ENCODE measurements around the gene PCDHGA9.
"Not testable (repeated sequence)": the region's sequence is repeated elsewhere in the genome, so short reads cannot be mapped to it uniquely, and the experiment has no call there.

The PCDHGA9 gene

DNA sequence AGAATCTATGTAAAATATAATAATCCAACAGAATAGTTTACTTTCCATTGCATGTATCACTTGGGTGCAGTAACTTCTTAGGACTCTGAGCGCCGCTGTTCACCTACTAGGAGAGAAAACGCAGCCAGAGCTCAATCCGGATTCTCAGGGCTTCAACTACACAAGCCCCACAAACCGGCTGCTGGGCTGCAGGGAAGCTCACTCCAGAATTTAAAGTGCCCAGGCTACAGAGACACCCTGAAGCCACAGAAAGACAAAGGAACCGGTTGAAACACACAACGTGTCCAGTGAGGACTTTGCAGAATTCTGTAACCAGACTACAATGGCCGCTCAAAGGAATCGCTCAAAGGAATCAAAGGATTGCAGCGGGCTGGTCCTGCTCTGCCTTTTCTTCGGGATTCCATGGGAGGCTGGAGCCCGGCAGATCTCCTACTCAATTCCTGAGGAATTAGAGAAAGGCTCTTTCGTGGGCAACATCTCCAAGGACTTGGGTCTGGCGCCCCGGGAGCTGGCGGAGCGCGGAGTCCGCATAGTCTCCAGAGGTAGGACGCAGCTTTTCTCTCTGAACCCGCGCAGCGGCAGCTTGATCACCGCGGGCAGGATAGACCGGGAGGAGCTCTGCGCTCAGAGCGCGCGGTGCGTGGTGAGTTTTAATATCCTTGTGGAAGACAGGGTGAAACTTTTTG is 10.4 kb downstream of the PCDHGA9 start, which contains the start of gene PCDHGA10:
TSS of gene PCDHGA10 (plus strand) at position 134 of the 686 bp plus-strand sequence. CDS start at position 323, 189 bp downstream.
- H3K79me2 ChIP-seq (ENCODE audit: control insufficient read depth, low read length): no peaks in the 10 kb centered on the region
- H3K27me3 ChIP-seq (ENCODE audit: control insufficient read depth, low read length): no peaks in the 10 kb centered on the region
- H3F3A ChIP-seq (ENCODE audit: control insufficient read depth, insufficient read depth): no peaks in the 10 kb centered on the region
- H3K9me3 ChIP-seq (ENCODE audit: control insufficient read depth, insufficient read depth, low read length): peaks cover 18% of the 10 kb centered on the region; the same call in 1 of the 2 replicates
- no peaks in the 10 kb centered on the region for H3K4me1 ChIP-seq (ENCODE audit: control insufficient read depth, low read length)
- peaks cover 15% of the 10 kb centered on the region for H3K36me3 ChIP-seq (ENCODE audit: control insufficient read depth, low read length)
- no peaks in the 10 kb centered on the region for H4K20me1 ChIP-seq (ENCODE audit: control insufficient read depth, insufficient read depth, low read depth, low read length)
- no peaks in the 10 kb centered on the region for H3K9me2 ChIP-seq (replicated peaks; ENCODE audit: control insufficient read depth, low read length)
- H3K4me2 ChIP-seq (ENCODE audit: low read length): no peak within 1 kb of the TSS
- no peak within 1 kb of the TSS for H3K4me3 ChIP-seq (ENCODE audit: low read length)
- no peak within 1 kb of the TSS for H3K27ac ChIP-seq (ENCODE audit: low read depth, low read length)
- no peak for TF ChIP-seq EZH2phosphoT487 (IDR thresholded peaks at IDR 0.05; ENCODE audit: borderline replicate concordance, low read length)
- TF ChIP-seq, protein P1, sequence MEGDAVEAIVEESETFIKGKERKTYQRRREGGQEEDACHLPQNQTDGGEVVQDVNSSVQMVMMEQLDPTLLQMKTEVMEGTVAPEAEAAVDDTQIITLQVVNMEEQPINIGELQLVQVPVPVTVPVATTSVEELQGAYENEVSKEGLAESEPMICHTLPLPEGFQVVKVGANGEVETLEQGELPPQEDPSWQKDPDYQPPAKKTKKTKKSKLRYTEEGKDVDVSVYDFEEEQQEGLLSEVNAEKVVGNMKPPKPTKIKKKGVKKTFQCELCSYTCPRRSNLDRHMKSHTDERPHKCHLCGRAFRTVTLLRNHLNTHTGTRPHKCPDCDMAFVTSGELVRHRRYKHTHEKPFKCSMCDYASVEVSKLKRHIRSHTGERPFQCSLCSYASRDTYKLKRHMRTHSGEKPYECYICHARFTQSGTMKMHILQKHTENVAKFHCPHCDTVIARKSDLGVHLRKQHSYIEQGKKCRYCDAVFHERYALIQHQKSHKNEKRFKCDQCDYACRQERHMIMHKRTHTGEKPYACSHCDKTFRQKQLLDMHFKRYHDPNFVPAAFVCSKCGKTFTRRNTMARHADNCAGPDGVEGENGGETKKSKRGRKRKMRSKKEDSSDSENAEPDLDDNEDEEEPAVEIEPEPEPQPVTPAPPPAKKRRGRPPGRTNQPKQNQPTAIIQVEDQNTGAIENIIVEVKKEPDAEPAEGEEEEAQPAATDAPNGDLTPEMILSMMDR (IDR thresholded peaks at IDR 0.05; ENCODE audit: low read depth, low read length, poor library complexity, severe bottlenecking): peak; percentile 28

- no peak for TF ChIP-seq EZH2phosphoT487 (IDR thresholded peaks at IDR 0.05; ENCODE audit: borderline replicate concordance, low read length)
- TF ChIP-seq, protein P1 (IDR thresholded peaks at IDR 0.05; ENCODE audit: low read depth, low read length, poor library complexity, severe bottlenecking): no peak
- Histone ChIP-seq H3K4me1 (ENCODE audit: control insufficient read depth, low read length) (no peaks in the 10 kb centered on the region), H3K4me2 (ENCODE audit: low read length) (no peak overlapping the region), H3K27me3 (ENCODE audit: control insufficient read depth, low read length) (no peaks in the 10 kb centered on the region), H3K27ac (ENCODE audit: low read depth, low read length) (no peak overlapping the region), H3K4me3 (ENCODE audit: low read length) (no peak overlapping the region), H4K20me1 (ENCODE audit: control insufficient read depth, insufficient read depth, low read depth, low read length) (no peaks in the 10 kb centered on the region), H3K9me2 (replicated peaks; ENCODE audit: control insufficient read depth, low read length) (no peaks in the 10 kb centered on the region), H3K36me3 (ENCODE audit: control insufficient read depth, low read length) (peaks cover 19% of the 10 kb centered on the region), H3F3A (ENCODE audit: control insufficient read depth, insufficient read depth) (no peaks in the 10 kb centered on the region), H3K9me3 (ENCODE audit: control insufficient read depth, insufficient read depth, low read length) (peaks cover 24% of the 10 kb centered on the region; the same call in 1 of the 2 replicates), H3K79me2 (ENCODE audit: control insufficient read depth, low read length) (no peaks in the 10 kb centered on the region)
These were observed 11.0 kb downstream of the PCDHGA9 start for GRCh38 chr5:141413540-141414069.

DNA sequence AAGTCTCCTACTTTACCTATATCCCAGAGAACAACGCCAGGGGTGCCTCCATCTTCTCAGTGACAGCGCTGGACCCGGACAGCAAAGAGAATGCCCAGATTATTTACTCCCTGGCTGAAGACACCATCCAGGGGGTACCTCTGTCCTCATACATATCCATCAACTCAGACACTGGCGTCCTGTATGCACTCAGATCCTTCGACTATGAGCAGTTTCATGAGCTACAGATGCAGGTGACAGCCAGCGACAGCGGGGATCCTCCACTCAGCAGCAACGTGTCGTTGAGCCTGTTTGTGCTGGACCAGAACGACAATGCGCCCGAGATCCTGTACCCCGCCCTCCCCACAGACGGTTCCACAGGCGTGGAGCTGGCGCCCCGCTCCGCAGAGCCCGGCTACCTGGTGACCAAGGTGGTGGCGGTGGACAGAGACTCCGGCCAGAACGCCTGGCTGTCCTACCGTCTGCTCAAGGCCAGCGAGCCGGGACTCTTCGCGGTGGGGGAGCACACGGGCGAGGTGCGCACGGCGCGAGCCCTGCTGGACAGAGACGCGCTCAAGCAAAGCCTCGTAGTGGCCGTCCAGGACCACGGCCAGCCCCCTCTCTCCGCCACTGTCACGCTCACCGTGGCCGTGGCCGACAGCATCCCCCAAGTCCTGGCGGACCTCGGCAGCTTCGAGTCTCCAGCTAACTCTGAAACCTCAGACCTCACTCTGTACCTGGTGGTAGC is 12.1 kb downstream of the PCDHGA9 start:
- not testable (repeated sequence) for H3K27ac ChIP-seq (ENCODE audit: low read depth, low read length); H3F3A ChIP-seq (ENCODE audit: control insufficient read depth, insufficient read depth); H4K20me1 ChIP-seq (ENCODE audit: control insufficient read depth, insufficient read depth, low read depth, low read length); H3K79me2 ChIP-seq (ENCODE audit: control insufficient read depth, low read length); H3K4me2 ChIP-seq (ENCODE audit: low read length); H3K4me1 ChIP-seq (ENCODE audit: control insufficient read depth, low read length); H3K9me2 ChIP-seq (replicated peaks; ENCODE audit: control insufficient read depth, low read length); H3K4me3 ChIP-seq (ENCODE audit: low read length); H3K27me3 ChIP-seq (ENCODE audit: control insufficient read depth, low read length)
- Histone ChIP-seq H3K9me3 (ENCODE audit: control insufficient read depth, insufficient read depth, low read length) (peaks cover 27% of the 10 kb centered on the region; the same call in 1 of the 2 replicates), H3K36me3 (ENCODE audit: control insufficient read depth, low read length) (peaks cover 19% of the 10 kb centered on the region)

- not testable (repeated sequence) for H3K4me1 ChIP-seq (ENCODE audit: control insufficient read depth, low read length); H3F3A ChIP-seq (ENCODE audit: control insufficient read depth, insufficient read depth); H3K4me3 ChIP-seq (ENCODE audit: low read length); H3K27me3 ChIP-seq (ENCODE audit: control insufficient read depth, low read length); H3K27ac ChIP-seq (ENCODE audit: low read depth, low read length); H3K9me2 ChIP-seq (replicated peaks; ENCODE audit: control insufficient read depth, low read length); H3K79me2 ChIP-seq (ENCODE audit: control insufficient read depth, low read length); H3K4me2 ChIP-seq (ENCODE audit: low read length); H4K20me1 ChIP-seq (ENCODE audit: control insufficient read depth, insufficient read depth, low read depth, low read length)
- peaks cover 30% of the 10 kb centered on the region; the same call in 1 of the 2 replicates for H3K9me3 ChIP-seq (ENCODE audit: control insufficient read depth, insufficient read depth, low read length)
- H3K36me3 ChIP-seq (ENCODE audit: control insufficient read depth, low read length): peaks cover 19% of the 10 kb centered on the region
These were observed 12.7 kb downstream of the PCDHGA9 start for GRCh38 chr5:141415275-141415618.

DNA sequence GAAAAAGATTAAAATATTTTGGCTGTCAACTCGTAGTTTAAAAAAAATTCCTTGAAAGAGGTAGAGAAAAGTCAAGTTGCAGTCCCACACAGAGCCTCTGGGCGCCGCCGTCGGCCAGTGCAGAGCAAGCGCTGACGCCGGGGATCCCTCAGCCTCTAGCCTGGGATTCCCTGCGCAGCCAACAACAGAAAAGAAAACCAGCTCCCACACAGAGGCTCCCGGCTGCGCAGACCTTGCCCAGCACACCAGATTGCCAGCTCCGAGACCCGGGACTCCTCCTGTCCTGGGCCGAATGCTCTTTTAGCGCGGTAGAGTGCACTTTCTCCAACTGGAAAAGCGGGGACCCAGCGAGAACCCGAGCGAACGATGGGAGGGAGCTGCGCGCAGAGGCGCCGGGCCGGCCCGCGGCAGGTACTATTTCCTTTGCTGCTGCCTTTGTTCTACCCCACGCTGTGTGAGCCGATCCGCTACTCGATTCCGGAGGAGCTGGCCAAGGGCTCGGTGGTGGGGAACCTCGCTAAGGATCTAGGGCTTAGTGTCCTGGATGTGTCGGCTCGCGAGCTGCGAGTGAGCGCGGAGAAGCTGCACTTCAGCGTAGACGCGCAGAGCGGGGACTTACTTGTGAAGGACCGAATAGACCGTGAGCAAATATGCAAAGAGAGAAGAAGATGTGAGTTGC is 15.1 kb downstream of the PCDHGA9 start, which contains the start of gene PCDHGB7:
TSS of gene PCDHGB7 (plus strand) at position 184 of the 679 bp plus-strand sequence. CDS start at position 367, 183 bp downstream.
- not testable (repeated sequence) for H3K4me1 ChIP-seq (ENCODE audit: control insufficient read depth, low read length); H3K79me2 ChIP-seq (ENCODE audit: control insufficient read depth, low read length); H3K9me2 ChIP-seq (replicated peaks; ENCODE audit: control insufficient read depth, low read length); H4K20me1 ChIP-seq (ENCODE audit: control insufficient read depth, insufficient read depth, low read depth, low read length); H3K4me2 ChIP-seq (ENCODE audit: low read length); H3K4me3 ChIP-seq (ENCODE audit: low read length); H3K27me3 ChIP-seq (ENCODE audit: control insufficient read depth, low read length); H3K27ac ChIP-seq (ENCODE audit: low read depth, low read length); H3F3A ChIP-seq (ENCODE audit: control insufficient read depth, insufficient read depth)
- peaks cover 19% of the 10 kb centered on the region for H3K36me3 ChIP-seq (ENCODE audit: control insufficient read depth, low read length)
- H3K9me3 ChIP-seq (ENCODE audit: control insufficient read depth, insufficient read depth, low read length): peaks cover 45% of the 10 kb centered on the region; the same call in 1 of the 2 replicates
